Measurements from ENCODE around the gene METRN.

METRN gene

DNA sequence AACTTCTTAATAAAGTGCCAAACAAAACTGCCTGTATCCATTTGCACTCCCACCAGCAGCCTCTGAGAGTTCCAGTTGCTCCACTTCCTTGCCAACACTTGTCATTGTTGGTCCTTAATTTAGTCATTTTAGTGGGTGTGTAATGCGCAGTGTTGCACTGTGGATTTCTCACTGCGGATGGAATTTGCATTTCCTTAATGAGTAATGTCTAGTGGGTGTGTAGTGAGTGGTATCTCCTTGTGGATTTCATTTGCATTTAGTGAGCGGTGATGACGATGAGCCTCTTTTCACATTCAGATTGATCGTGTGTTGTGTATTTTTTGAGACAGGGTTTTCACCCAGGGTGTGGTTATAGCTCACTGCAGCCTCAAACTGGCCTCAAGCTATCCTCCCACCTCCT lies 41.5 kb downstream of the METRN start:
- Histone ChIP-seq H4K20me1 (ENCODE audit: insufficient read depth, low read length) (no peaks in the 10 kb centered on the region), H3K27me3 (ENCODE audit: low read depth, low read length) (no peaks in the 10 kb centered on the region)
- TF ChIP-seq, protein P1, sequence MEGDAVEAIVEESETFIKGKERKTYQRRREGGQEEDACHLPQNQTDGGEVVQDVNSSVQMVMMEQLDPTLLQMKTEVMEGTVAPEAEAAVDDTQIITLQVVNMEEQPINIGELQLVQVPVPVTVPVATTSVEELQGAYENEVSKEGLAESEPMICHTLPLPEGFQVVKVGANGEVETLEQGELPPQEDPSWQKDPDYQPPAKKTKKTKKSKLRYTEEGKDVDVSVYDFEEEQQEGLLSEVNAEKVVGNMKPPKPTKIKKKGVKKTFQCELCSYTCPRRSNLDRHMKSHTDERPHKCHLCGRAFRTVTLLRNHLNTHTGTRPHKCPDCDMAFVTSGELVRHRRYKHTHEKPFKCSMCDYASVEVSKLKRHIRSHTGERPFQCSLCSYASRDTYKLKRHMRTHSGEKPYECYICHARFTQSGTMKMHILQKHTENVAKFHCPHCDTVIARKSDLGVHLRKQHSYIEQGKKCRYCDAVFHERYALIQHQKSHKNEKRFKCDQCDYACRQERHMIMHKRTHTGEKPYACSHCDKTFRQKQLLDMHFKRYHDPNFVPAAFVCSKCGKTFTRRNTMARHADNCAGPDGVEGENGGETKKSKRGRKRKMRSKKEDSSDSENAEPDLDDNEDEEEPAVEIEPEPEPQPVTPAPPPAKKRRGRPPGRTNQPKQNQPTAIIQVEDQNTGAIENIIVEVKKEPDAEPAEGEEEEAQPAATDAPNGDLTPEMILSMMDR (IDR thresholded peaks at IDR 0.05; ENCODE audit: low read depth, low read length) = no peak
- no peak for TF ChIP-seq EZH2phosphoT487 (IDR thresholded peaks at IDR 0.05; ENCODE audit: low read depth)

DNA sequence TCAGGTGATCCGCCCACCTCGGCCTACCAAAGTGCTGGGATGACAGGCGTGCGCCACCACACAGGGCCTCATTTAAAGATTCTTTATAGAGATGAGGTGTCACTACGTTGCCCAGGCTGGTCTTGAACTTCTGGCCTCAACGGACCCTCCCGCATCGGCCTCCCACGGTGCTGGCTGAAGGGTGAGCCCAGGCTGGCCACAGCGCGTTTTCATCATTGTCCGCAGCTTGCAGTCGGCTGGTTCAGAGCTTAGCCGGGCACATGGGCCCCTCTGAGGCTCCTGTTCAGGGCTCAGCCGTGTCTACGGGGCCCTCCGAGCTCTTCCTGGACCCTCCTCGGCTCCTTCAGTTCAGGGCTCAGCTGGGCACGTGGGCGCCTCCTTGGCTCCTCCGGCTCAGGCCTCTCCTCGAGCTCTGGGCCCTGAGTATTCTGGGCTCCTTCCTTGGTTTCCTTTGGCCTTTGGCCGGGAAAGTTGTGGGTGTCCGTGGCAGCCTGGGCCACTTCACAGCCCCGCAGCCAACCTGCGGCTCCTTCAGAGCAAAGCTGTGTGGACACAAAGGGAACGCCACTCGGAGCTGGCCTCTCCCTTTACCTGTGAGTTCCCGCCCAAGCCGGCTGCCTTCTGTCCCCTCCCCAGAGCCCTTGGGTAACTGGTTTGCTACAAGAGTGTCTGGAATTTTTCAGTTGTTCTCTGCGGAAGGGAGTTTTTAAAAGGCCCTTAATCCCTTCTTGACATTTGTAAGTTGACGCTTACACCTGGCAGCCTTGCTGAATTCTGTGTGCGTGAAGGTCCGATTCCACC lies 44.4 kb downstream of the METRN start:
- Histone ChIP-seq H3K27me3 (ENCODE audit: low read depth, low read length) (no peaks in the 10 kb centered on the region), H3K27ac (ENCODE audit: low read length) (no peak overlapping the region), H3K4me2 (ENCODE audit: low read length) (no peak overlapping the region), H3K36me3 (replicated peaks; ENCODE audit: low read depth, low read length) (peaks cover 2% of the 10 kb centered on the region), H3K79me2 (ENCODE audit: low read length) (no peaks in the 10 kb centered on the region), H4K20me1 (ENCODE audit: insufficient read depth, low read length) (no peaks in the 10 kb centered on the region), H3K4me1 (ENCODE audit: low read length) (no peaks in the 10 kb centered on the region), H3K9me3 (ENCODE audit: insufficient read depth, low read length) (no peaks in the 10 kb centered on the region), H2AFZ (ENCODE audit: low read depth, low read length) (no peak overlapping the region), H3K4me3 (ENCODE audit: low read length) (no peak overlapping the region), H3K9ac (ENCODE audit: low read length) (no peak overlapping the region)
- TF ChIP-seq, protein P1 (IDR thresholded peaks at IDR 0.05; ENCODE audit: low read depth, low read length) = no peak
- TF ChIP-seq EZH2phosphoT487 (IDR thresholded peaks at IDR 0.05; ENCODE audit: low read depth) = no peak

More for the DNA sequence above, 41.5 kb downstream of the METRN start:
- Histone ChIP-seq H2AFZ (ENCODE audit: low read depth, low read length) (no peak overlapping the region), H3K36me3 (replicated peaks; ENCODE audit: low read depth, low read length) (peaks cover 2% of the 10 kb centered on the region), H3K79me2 (ENCODE audit: low read length) (no peaks in the 10 kb centered on the region), H3K4me1 (ENCODE audit: low read length) (peaks cover 21% of the 10 kb centered on the region), H3K9me3 (ENCODE audit: insufficient read depth, low read length) (no peaks in the 10 kb centered on the region), H3K4me2 (ENCODE audit: low read length) (no peak overlapping the region), H3K9ac (ENCODE audit: low read length) (no peak overlapping the region), H3K27ac (ENCODE audit: low read length) (no peak overlapping the region), H3K4me3 (ENCODE audit: low read length) (no peak overlapping the region)

DNA sequence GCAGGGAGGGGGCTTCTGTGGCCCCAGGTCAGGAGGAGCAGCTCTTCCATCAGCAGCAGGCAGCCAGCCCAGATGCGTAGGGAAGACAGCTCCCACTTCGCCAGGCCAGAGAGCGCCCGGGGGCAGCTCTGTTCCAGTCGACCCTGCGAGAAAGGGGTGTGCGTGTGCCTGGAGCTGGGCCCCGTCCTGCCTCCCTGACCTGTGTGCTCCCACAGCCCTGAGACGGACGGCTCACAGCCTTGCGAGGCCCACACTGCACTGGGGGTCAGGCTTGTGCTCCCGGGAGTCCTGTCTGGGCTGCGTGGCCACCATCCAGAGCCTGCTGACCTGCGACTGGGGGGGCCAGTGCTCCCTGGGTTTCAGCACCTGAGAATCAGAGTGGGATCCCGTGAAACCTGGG lies 45.1 kb downstream of the METRN start:
- Histone ChIP-seq H3K27me3 (ENCODE audit: low read depth, low read length) (no peaks in the 10 kb centered on the region), H3K4me3 (ENCODE audit: low read length) (no peak overlapping the region), H3K4me2 (ENCODE audit: low read length) (no peak overlapping the region), H3K9ac (ENCODE audit: low read length) (no peak overlapping the region), H3K36me3 (replicated peaks; ENCODE audit: low read depth, low read length) (peaks cover 2% of the 10 kb centered on the region), H3K4me1 (ENCODE audit: low read length) (no peaks in the 10 kb centered on the region), H4K20me1 (ENCODE audit: insufficient read depth, low read length) (no peaks in the 10 kb centered on the region), H3K9me3 (ENCODE audit: insufficient read depth, low read length) (no peaks in the 10 kb centered on the region), H3K79me2 (ENCODE audit: low read length) (no peaks in the 10 kb centered on the region), H3K27ac (ENCODE audit: low read length) (no peak overlapping the region), H2AFZ (ENCODE audit: low read depth, low read length) (no peak overlapping the region)
- no peak for TF ChIP-seq EZH2phosphoT487 (IDR thresholded peaks at IDR 0.05; ENCODE audit: low read depth)
- TF ChIP-seq, protein P1 (IDR thresholded peaks at IDR 0.05; ENCODE audit: low read depth, low read length) = no peak

DNA sequence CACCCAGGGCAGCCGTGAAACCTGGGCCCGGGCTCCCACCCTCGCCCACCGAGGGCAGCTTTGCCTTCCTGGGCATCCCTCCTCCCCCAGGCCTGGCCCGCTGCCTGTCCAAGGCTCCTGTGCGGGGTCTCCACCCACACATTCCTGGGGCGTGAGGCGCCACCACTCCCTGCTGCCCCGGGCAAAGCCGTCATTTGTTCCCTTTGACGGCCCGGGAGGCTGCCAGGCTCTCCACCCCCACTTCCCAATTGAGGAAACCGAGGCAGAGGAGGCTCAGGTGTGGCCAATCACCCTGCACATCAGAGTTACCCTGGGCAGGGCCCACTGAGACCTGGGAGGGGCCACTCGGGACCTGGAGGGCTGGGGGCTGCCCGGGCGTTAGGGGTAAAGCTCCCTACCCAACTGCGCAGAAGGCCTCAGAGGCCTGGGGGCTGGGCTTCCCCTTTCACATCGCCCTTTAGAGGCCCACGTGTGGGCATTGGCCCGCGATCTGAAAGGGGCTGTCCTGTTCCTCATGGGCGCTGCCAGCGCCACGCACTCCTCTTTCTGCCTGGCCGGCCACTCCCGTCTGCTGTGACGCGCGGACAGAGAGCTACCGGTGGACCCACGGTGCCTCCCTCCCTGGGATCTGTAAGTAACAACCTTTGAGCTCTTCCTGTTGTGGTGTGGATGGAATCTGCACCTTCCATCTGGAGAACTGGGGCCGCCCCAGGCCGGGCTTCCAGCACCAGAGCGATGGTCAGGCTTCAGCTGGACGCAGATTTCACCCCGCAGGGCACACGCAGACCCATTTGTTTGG lies 45.8 kb downstream of the METRN start, which contains the start of gene MSLN:
MSLN (plus strand) TSS at position 190 of the 799 bp plus-strand sequence. CDS start 1,947 bp downstream, outside the sequence.
- Histone ChIP-seq H3K9ac (ENCODE audit: low read length) (no peak within 1 kb of the TSS), H3K79me2 (ENCODE audit: low read length) (no peaks in the 10 kb centered on the region), H3K36me3 (replicated peaks; ENCODE audit: low read depth, low read length) (peaks cover 2% of the 10 kb centered on the region), H3K4me1 (ENCODE audit: low read length) (no peaks in the 10 kb centered on the region), H3K27me3 (ENCODE audit: low read depth, low read length) (no peaks in the 10 kb centered on the region), H3K9me3 (ENCODE audit: insufficient read depth, low read length) (no peaks in the 10 kb centered on the region), H3K4me3 (ENCODE audit: low read length) (no peak within 1 kb of the TSS), H3K4me2 (ENCODE audit: low read length) (no peak within 1 kb of the TSS), H4K20me1 (ENCODE audit: insufficient read depth, low read length) (no peaks in the 10 kb centered on the region), H3K27ac (ENCODE audit: low read length) (no peak within 1 kb of the TSS), H2AFZ (ENCODE audit: low read depth, low read length) (no peak within 1 kb of the TSS)
- TF ChIP-seq EZH2phosphoT487 (IDR thresholded peaks at IDR 0.05; ENCODE audit: low read depth) = no peak
- TF ChIP-seq, protein P1 (IDR thresholded peaks at IDR 0.05; ENCODE audit: low read depth, low read length) = no peak
